ENCODE results near the gene PPP1CA. TPM values are rescaled to one million over a fixed set of nuclear protein-coding genes. Genes with fewer than 3 reads are reported as not detected.

The PPP1CA gene
- total RNA-seq, 2 donors from 2014 or later, result 168 to 215 TPM

DNA sequence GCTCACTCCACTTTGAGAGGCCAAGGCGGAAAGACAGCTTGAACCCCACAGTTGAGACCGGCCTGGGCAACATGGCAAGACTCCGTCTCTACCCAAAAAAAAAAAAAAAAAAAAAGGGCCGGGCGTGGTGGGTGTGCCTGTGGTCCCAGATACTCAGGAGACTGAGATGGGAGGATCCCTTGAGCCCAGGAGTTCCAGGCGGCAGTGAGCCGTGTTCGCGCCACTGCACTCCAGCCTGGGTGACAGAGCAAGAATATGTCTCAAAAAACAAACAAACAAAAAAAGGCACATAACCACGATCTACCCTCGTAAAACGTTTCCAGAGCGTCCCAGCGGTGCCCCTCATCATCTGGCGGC lies 10.7 kb downstream of the PPP1CA start:
- intact Hi-C loops (cut with DNase I), result no loop called here
- TF ChIP-seq CTCF (IDR thresholded peaks at IDR 0.05), result no peak
- TF ChIP-seq POLR2AphosphoS5 (IDR thresholded peaks at IDR 0.05), result no peak
- no peak for TF ChIP-seq POLR2A (IDR thresholded peaks at IDR 0.05)
- WGBS, result 9% methylated on average over 15 of the region's 15 CpGs
- Histone ChIP-seq H3K4me3 (peak overlapping the region; percentile 78 to 88), H3K36me3 (no peaks in the 10 kb centered on the region), H3K4me1 (replicated peaks) (peaks cover 6% of the 10 kb centered on the region), H3K27me3 (replicated peaks; ENCODE audit: insufficient read depth) (no peaks in the 10 kb centered on the region), H3K27ac (peak overlapping the region; percentile 72 to 80), H3K9me3 (no peaks in the 10 kb centered on the region)
- DNase-seq (ENCODE audit: low spot score), result no peak

- Histone ChIP-seq H3K4me1 (replicated peaks) (peaks cover 8% of the 10 kb centered on the region), H3K27me3 (replicated peaks; ENCODE audit: insufficient read depth) (no peaks in the 10 kb centered on the region), H3K4me3 (no peak overlapping the region), H3K36me3 (no peaks in the 10 kb centered on the region), H3K9me3 (no peaks in the 10 kb centered on the region), H3K27ac (no peak overlapping the region)
- intact Hi-C loops (cut with DNase I), result no loop called here
- no peak for DNase-seq (ENCODE audit: low spot score)
- WGBS, result 67% methylated on average over 6 of the region's 6 CpGs
- peak in 3 of 4 experiments; percentile 7 to 50 (median 49) for TF ChIP-seq CTCF (IDR thresholded peaks at IDR 0.05)
- no peak for TF ChIP-seq POLR2A (IDR thresholded peaks at IDR 0.05)
These were observed 12.2 kb downstream of the PPP1CA start for GRCh38 chr11:67389477-67389876.

DNA sequence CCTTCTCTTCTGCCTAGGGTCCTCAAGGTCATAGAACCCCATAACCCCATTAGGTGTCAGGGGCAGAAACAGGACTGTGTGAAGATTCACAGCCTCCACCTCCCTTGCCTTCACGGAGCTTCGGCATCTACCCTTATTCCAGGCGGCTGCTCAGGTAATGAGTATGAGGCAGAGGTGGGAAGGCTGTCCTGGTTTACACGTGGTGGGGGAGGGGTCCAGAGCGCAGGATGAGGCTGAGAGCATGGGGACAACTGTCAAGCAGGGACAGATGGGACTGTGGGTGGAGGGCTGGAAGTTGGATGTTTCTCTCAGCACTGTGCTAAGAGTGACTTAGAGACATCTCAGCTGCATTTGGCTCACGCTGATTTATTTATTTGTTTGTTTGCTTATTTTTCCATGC lies 14.1 kb downstream of the PPP1CA start:
- Histone ChIP-seq H3K27me3 (replicated peaks; ENCODE audit: insufficient read depth) (no peaks in the 10 kb centered on the region), H3K27ac (no peak overlapping the region), H3K4me3 (no peak overlapping the region), H3K4me1 (replicated peaks) (peaks cover 6% of the 10 kb centered on the region), H3K9me3 (no peaks in the 10 kb centered on the region), H3K36me3 (no peaks in the 10 kb centered on the region)
- DNase-seq (ENCODE audit: low spot score), result no peak
- TF ChIP-seq CTCF (IDR thresholded peaks at IDR 0.05) (no peak), POLR2AphosphoS5 (IDR thresholded peaks at IDR 0.05) (no peak), POLR2A (IDR thresholded peaks at IDR 0.05) (no peak)
- 67% methylated on average over 6 of the region's 6 CpGs for WGBS
- intact Hi-C loops (cut with DNase I), result no loop called here

GRCh38 chr11:67387069-67387468 lies 14.6 kb downstream of the PPP1CA start:
- no peaks in the 10 kb centered on the region for H3K9me3 ChIP-seq
- H3K27me3 ChIP-seq (replicated peaks; ENCODE audit: insufficient read depth), result no peaks in the 10 kb centered on the region
- no peak for TF ChIP-seq CTCF (IDR thresholded peaks at IDR 0.05)
- peaks cover 3% of the 10 kb centered on the region for H3K4me1 ChIP-seq (replicated peaks)
- intact Hi-C loops (cut with DNase I), result no loop called here
- no peak for DNase-seq (ENCODE audit: low spot score)
- 49% methylated on average over 9 of the region's 9 CpGs for WGBS
- no peak overlapping the region for H3K4me3 ChIP-seq
- H3K27ac ChIP-seq, result no peak overlapping the region
- H3K36me3 ChIP-seq, result no peaks in the 10 kb centered on the region

- intact Hi-C loops (cut with DNase I), result loop anchor here (5.0 kb wide), 1 partner anchor 123 kb away; no protein-coding TSS in a partner anchor
- Histone ChIP-seq H3K27ac (no peak overlapping the region), H3K4me1 (replicated peaks) (peaks cover 3% of the 10 kb centered on the region)
These were observed 16.7 kb downstream of the PPP1CA start for GRCh38 chr11:67384851-67385366.

More at GRCh38 chr11:67384851-67385366, 16.7 kb downstream of the PPP1CA start:
- Histone ChIP-seq H3K36me3 (no peaks in the 10 kb centered on the region), H3K4me3 (no peak overlapping the region), H3K27me3 (replicated peaks; ENCODE audit: insufficient read depth) (no peaks in the 10 kb centered on the region), H3K9me3 (no peaks in the 10 kb centered on the region)
- DNase-seq (ENCODE audit: low spot score), result no peak
- WGBS, result 34% methylated on average over 3 of the region's 3 CpGs
- no peak for TF ChIP-seq POLR2A (IDR thresholded peaks at IDR 0.05)
- peak; percentile 29 for TF ChIP-seq POLR2AphosphoS5 (IDR thresholded peaks at IDR 0.05)
